K562 (cell line): ENCODE results near the gene APLF. TPM values are rescaled to one million over a fixed set of nuclear protein-coding genes. Genes with fewer than 3 reads are reported as not detected.

Experiments
- BCLAF1 ChIP-seq, 2 experiments: fragments of 450-650 bp in 1 of 2; IDR thresholded peaks; 2 replicates each; pipeline ENCODE4 v1.6.1; 2011 to 2017; ENCODE audit warnings: low read depth in 2 of 2, antibody characterized with exemption in 1 of 2, borderline replicate concordance in 1 of 2, low read length in 1 of 2, mild to moderate bottlenecking in 1 of 2, mixed read lengths in 1 of 2; ENCODE audit not compliant: control insufficient read depth in 1 of 2
- CBX1 ChIP-seq: sonication (generic); IDR thresholded peaks from 2 replicates; pipeline ENCODE4 v1.6.1; 2016; ENCODE audit warnings: antibody characterized with exemption, low read depth, mild to moderate bottlenecking
- CC2D1A ChIP-seq: fragments of 450-650 bp; IDR thresholded peaks from 2 replicates; pipeline ENCODE4 v1.6.1; 2017; ENCODE audit warnings: mild to moderate bottlenecking
- FOXP1 ChIP-seq: sonication (generic); formaldehyde crosslinking; IDR thresholded peaks from 2 replicates; pipeline ENCODE4 v1.8.0; 2022; ENCODE audit warnings: mild to moderate bottlenecking, missing genetic modification reagents
- L3MBTL2 ChIP-seq: fragments of 450-650 bp; IDR thresholded peaks from 2 replicates; pipeline ENCODE4 v1.6.1; 2016; ENCODE audit warnings: mild to moderate bottlenecking, moderate library complexity
- MEF2D ChIP-seq: conservative IDR thresholded peaks from 2 replicates; pipeline ENCODE4 v1.6.1; 2016; ENCODE audit warnings: low read depth, missing genetic modification characterization, missing compliant biosample characterization
- MEIS2 ChIP-seq: fragments of 450-650 bp; IDR thresholded peaks from 2 replicates; pipeline ENCODE4 v1.6.1; 2014; ENCODE audit warnings: mild to moderate bottlenecking; ENCODE audit not compliant: partially characterized antibody
- NFE2L1 ChIP-seq: fragments of 450-650 bp; IDR thresholded peaks from 2 replicates; pipeline ENCODE4 v1.6.1; 2016; ENCODE audit warnings: missing genetic modification characterization, low read depth, mild to moderate bottlenecking, missing compliant biosample characterization, moderate library complexity, borderline replicate concordance
- PRDM10 ChIP-seq: fragments of 450-650 bp; IDR thresholded peaks from 2 replicates; pipeline ENCODE4 v1.6.1; 2018; ENCODE audit not compliant: partially characterized antibody
- SIRT6 ChIP-seq: IDR thresholded peaks from one replicate; pipeline ENCODE4 v1.6.1; 2012; ENCODE audit warnings: low read depth, mild to moderate bottlenecking, control low read depth, inconsistent platforms, low read length, moderate library complexity
- TAF7 ChIP-seq: fragments of 450-650 bp; IDR thresholded peaks from 2 replicates; pipeline ENCODE4 v1.6.1; 2016; ENCODE audit warnings: missing genetic modification characterization, missing compliant biosample characterization
- UBTF ChIP-seq, 2 experiments: IDR thresholded peaks; 2 replicates each; pipeline ENCODE4 v1.6.1; 2012; ENCODE audit warnings: improper control_type of control experiment in 2 of 2, low read depth in 2 of 2, low read length in 2 of 2, borderline replicate concordance in 1 of 2
- ZNF212 ChIP-seq: fragments of 450-650 bp; formaldehyde crosslinking; IDR thresholded peaks from 2 replicates; pipeline ENCODE4 v1.4.0; 2020; ENCODE audit warnings: mild to moderate bottlenecking
- ZNF253 ChIP-seq: fragments of 250-450 bp; sonication (Bioruptor Pico); conservative IDR thresholded peaks from 2 replicates; pipeline ENCODE4 v1.6.1; 2021; ENCODE audit warnings: mild to moderate bottlenecking
- ZNF668 ChIP-seq: fragments of 250-450 bp; sonication (Bioruptor Pico); IDR thresholded peaks from 2 replicates; pipeline ENCODE4 v1.8.0; 2022; ENCODE audit warnings: mild to moderate bottlenecking, inconsistent platforms
- polyA plus RNA-seq, 8 experiments: library from polyadenylated mRNA; depleted of rRNA in 4 of 8; stranded (reverse) in 5 of 8; unstranded in 3 of 8; fragments of >200 nt; fragmentation: Nextera tagmentation in 2 of 8; fragmentation: Illumina TruSeq in 1 of 8; extraction: Ambion mirVana in 2 of 8; extraction: Trizol in 1 of 8; gene quantifications; 2 replicates each; pipeline versions ENCODE4 v1.2.1 to v1.2.3, GENCODE V29; 2011 to 2014; ENCODE audit warnings: inconsistent platforms in 1 of 8, missing spikeins in 1 of 8
- total RNA-seq, 7 experiments: library from RNA; depleted of rRNA in 6 of 7; stranded (reverse); fragments of >200 nt in 6 of 7; fragmentation: Illumina TruSeq in 2 of 7; extraction: Trizol in 2 of 7; gene quantifications; 2 replicates each; pipeline versions ENCODE4 v1.2.1 to v1.2.3, GENCODE V29; 2011 to 2021; ENCODE audit warnings: low replicate concordance in 1 of 7
- TF ChIP-seq, protein P1 (sequence below): fragments of 250-450 bp; sonication (Bioruptor Pico); IDR thresholded peaks from 2 replicates; pipeline ENCODE4 v1.4.0; 2020

Gene APLF
- total and polyA plus RNA-seq, 9 of the 15 experiments (the other 6 are each of a cell fraction or from before 2014, with no cell fraction given): 0.07 to 1.1 (median 0.71) TPM

DNA sequence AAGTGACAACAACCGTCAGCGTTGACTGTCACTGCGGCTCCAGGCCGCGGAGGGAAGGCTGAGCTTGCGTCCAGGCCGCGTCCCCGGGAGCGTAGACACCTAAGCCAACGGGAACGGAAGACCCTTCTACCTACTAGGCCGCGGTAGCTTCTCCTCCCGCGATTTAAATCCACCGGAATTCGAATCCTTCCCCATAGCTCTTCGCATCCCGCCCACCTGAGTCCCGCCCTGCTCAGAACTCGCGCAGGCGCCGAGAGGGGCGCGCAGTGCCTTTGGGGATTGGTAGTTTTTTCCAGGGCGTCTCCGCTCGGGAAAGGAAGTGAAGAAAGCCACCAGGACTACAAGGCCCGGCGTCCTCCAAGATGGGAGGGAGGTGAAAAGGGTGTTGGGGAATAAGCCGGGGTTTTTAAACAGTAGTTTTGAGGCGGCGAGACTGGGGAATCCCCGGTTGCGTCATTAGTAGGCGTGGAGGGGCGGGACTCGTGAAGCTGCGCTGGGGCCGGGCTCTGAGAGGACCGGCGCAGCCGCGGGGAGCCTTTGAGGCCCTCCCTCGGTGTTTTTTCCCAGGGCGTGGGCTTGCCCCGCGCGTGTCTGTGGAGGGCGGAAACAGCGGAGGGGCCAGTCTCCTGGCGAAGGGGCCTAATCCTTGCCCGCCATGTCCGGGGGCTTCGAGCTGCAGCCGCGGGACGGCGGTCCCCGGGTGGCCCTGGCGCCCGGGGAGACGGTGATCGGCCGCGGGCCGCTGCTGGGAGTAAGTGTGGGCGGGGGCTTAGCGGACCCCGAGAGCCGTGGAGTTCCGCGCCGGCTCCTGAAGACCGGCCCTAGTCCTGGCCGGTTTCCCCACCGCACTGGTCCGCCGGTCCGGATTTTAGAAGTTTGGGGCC, at the start of gene APLF, which contains the start of gene FBXO48 (continued):
- no peak for TF ChIP-seq BCLAF1 (IDR thresholded peaks at IDR 0.05; ENCODE audit: borderline replicate concordance in 1 of 2, control insufficient read depth in 1 of 2, low read depth in 2 of 2, low read length in 1 of 2)
- no peak for TF ChIP-seq NFE2L1 (tag)
- TF ChIP-seq L3MBTL2: peak; percentile 67; the same call in 1 of the 2 replicates
- TF ChIP-seq SIRT6: no peak
- TF ChIP-seq FOXP1 (CRISPR knock-in tag): no peak
- TF ChIP-seq TAF7: no peak
- TF ChIP-seq ZNF668 (CRISPR knock-in tag): no peak
- no peak for TF ChIP-seq ZNF253
- TF ChIP-seq CBX1: peak; percentile 39; the same call in 1 of the 2 replicates
- peak; percentile 77 to 81; a peak in 1 of 4 replicates for TF ChIP-seq UBTF (IDR thresholded peaks at IDR 0.05; ENCODE audit: borderline replicate concordance in 1 of 2, low read depth in 2 of 2, low read length in 2 of 2)
- TF ChIP-seq ZNF212 (CRISPR knock-in tag): no peak
- TF ChIP-seq, protein P1, sequence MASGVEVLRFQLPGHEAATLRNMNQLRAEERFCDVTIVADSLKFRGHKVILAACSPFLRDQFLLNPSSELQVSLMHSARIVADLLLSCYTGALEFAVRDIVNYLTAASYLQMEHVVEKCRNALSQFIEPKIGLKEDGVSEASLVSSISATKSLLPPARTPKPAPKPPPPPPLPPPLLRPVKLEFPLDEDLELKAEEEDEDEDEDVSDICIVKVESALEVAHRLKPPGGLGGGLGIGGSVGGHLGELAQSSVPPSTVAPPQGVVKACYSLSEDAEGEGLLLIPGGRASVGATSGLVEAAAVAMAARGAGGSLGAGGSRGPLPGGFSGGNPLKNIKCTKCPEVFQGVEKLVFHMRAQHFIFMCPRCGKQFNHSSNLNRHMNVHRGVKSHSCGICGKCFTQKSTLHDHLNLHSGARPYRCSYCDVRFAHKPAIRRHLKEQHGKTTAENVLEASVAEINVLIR: peak; percentile 56; the same call in 1 of the 2 replicates
- peak; percentile 71 for TF ChIP-seq MEIS2
- no peak for TF ChIP-seq CC2D1A
- no peak for TF ChIP-seq PRDM10
- no peak for TF ChIP-seq MEF2D (tag)
